ENCODE results near the gene SUN1. TPM values are rescaled to one million over a fixed set of nuclear protein-coding genes. Genes with fewer than 3 reads are reported as not detected.

Gene SUN1
- polyA plus RNA-seq, 1 of the 3 experiments (the other 2 are of a cell fraction) = 369 TPM

- TF ChIP-seq ZBTB33 (IDR thresholded peaks at IDR 0.05; ENCODE audit: borderline replicate concordance, low read depth) (no peak), ELF1 (IDR thresholded peaks at IDR 0.05) (no peak), USF1 (IDR thresholded peaks at IDR 0.05; ENCODE audit: borderline replicate concordance, low read depth) (no peak), REST (IDR thresholded peaks at IDR 0.05; ENCODE audit: low read depth, low read length) (no peak), TEAD4 (IDR thresholded peaks at IDR 0.05; ENCODE audit: borderline replicate concordance, insufficient read depth) (no peak), MXI1 (IDR thresholded peaks at IDR 0.05; ENCODE audit: low read depth, low read length) (no peak), FOXM1 (IDR thresholded peaks at IDR 0.05; ENCODE audit: low read depth) (no peak), SMC3 (IDR thresholded peaks at IDR 0.05; ENCODE audit: low read depth, low read length) (no peak), EZH2phosphoT487 (IDR thresholded peaks at IDR 0.05; ENCODE audit: borderline replicate concordance, low read depth) (no peak), NRF1 (IDR thresholded peaks at IDR 0.05; ENCODE audit: low read depth, low read length) (no peak)
These were observed 7.8 kb downstream of the SUN1 start (continued) for GRCh38 chr7:840001-840600.

GRCh38 chr7:841943-842342 is 9.7 kb downstream of the SUN1 start:
- Histone ChIP-seq H3K4me1 (ENCODE audit: control insufficient read depth in 1 of 2, insufficient read depth in 2 of 2, low read depth in 1 of 2, low read length in 1 of 2) (peaks cover 0 to 10% of the 10 kb centered on the region in 2 experiments; a peak in 1 of 4 replicates), H4K20me1 (ENCODE audit: insufficient read depth) (peaks cover 8% of the 10 kb centered on the region), H3K27ac (ENCODE audit: low read depth in 2 of 2, low read length in 1 of 2) (peak overlapping the region in 1 of 2 experiments; percentile 55; a peak in 1 of 4 replicates), H3K9me2 (no peaks in the 10 kb centered on the region), H3K9me3 (no peaks in the 10 kb centered on the region), H2AFZ (ENCODE audit: low read depth) (no peak overlapping the region), H3K9ac (no peak overlapping the region), H3K27me3 (ENCODE audit: insufficient read depth) (no peaks in the 10 kb centered on the region), H3F3A (replicated peaks; ENCODE audit: insufficient read depth) (no peaks in the 10 kb centered on the region), H3K4me3 (ENCODE audit: low read depth in 2 of 2, low read length in 1 of 2) (no peak overlapping the region), H3K79me2 (ENCODE audit: insufficient read depth) (peaks cover 72% of the 10 kb centered on the region), H3K36me3 (replicated peaks in 1 of 2; ENCODE audit: control insufficient read depth in 1 of 2, insufficient read depth in 2 of 2, low read length in 1 of 2) (peaks cover 51 to 64% of the 10 kb centered on the region in 2 experiments), H3K4me2 (no peak overlapping the region)
- no peak for DNase-seq
- 97% methylated on average over 14 of the region's 16 CpGs for WGBS (ENCODE audit: low lambda C conversion rate)
- ChIA-PET CTCF (interaction anchor here (1.0 to 11.8 kb wide), 6 partner anchors 10 to 151 kb away, joined by 3 to 112 read pairs (median 4); partner anchors contain the start of genes GET4 and SUN1), POLR2A (no interaction called here)
- no peak for TF ChIP-seq TAF1 (IDR thresholded peaks at IDR 0.05; ENCODE audit: borderline replicate concordance, low read depth, low read length)
